ENCODE results near the gene RPL36. TPM values are rescaled to one million over a fixed set of nuclear protein-coding genes. Genes with fewer than 3 reads are reported as not detected.
A peak's percentile ranks its signal among the peaks of the same experiment; 100 is the strongest.

The RPL36 gene
- total and polyA plus RNA-seq, 2 experiments from 2014 or later, result 895 to 3,204 TPM

DNA sequence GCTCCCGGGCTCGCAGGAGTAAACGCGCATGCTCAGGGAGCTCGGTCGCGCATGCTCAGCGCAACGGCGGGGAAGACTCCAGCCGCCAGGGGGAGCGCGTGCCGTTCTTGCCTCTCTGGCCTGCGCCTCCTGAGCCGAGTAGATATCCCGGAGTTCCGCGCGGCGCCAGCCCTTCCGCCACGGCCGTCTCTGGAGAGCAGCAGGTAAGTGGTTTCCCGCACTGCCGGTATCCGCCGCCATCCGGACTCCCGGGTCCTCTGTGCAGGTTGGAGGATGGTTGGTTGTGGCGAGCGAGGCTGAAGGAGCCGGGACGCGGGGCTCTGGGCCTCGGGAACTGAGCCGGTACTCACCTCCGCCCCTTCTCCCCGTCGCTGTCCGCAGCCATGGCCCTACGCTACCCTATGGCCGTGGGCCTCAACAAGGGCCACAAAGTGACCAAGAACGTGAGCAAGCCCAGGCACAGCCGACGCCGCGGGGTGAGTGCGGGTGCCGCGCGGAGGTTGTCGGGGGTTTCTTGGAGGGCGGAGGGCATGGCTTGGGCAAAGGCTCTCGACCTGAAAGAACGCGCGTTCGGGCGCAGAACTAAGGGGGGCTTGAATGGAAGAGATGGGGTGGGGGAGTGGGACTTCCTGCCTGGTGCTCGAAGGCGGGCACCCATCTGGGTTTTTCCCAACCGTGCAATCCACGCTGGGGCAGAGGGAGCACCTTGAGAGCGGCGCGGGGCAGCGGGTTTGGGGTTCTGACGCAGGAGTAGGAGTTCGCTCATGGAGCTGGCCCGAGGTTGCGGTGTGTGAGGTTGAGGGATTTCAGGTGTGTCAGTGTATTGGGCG lies at the start of gene RPL36 (continued):
- no peak for TF ChIP-seq EZH2 (IDR thresholded peaks at IDR 0.05; ENCODE audit: low read depth, unreplicated experiment)

DNA sequence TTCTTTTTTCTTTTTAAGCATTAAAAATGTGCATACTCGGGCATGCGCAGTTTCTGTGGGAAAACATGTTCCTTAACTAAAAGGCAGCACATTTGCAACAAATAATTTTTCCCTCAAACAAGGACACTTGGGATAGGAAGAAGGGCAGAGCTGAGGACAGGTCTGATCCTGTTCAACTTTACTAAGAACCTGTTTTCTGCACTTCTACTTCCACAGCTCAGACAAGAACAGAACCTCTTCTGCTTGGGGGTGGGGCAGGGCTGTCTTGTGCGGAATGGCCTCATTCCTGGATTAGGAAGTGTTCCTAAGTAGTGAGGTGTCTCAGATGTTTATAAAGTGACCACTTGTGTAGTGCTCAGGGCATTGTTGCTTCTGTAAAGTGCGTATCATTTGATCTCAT lies 48.9 kb upstream of the RPL36 start:
- peak overlapping the region; percentile 78; the same call in 1 of the 2 replicates for H3K27ac ChIP-seq (ENCODE audit: low read depth)
- Mint-ChIP-seq H3K27me3 (ENCODE audit: insufficient read depth, low read depth, poor library complexity) (peaks cover 1% of the 10 kb centered on the region), H3K9me3 (no peaks in the 10 kb centered on the region), H3K36me3 (ENCODE audit: low read depth) (peaks cover 52% of the 10 kb centered on the region), H3K4me3 (no peak overlapping the region), H3K4me1 (no peaks in the 10 kb centered on the region; the same call in 2 of the 3 replicates), H3K27ac (no peak overlapping the region)
- H3K36me3 ChIP-seq (ENCODE audit: insufficient read depth), result peaks cover 39% of the 10 kb centered on the region
- peaks cover 81% of the 10 kb centered on the region for H4K20me1 ChIP-seq (replicated peaks; ENCODE audit: insufficient read depth)
- no peaks in the 10 kb centered on the region for H3K27me3 ChIP-seq (ENCODE audit: insufficient read depth)
- TF ChIP-seq POLR2AphosphoS5 (IDR thresholded peaks at IDR 0.05; ENCODE audit: low read depth) (no peak), CREB1 (CRISPR knock-in tag; IDR thresholded peaks at IDR 0.05; ENCODE audit: low read depth) (no peak), ZNF331 (CRISPR knock-in tag; IDR thresholded peaks at IDR 0.05; ENCODE audit: low read depth) (no peak), EZH2phosphoT487 (IDR thresholded peaks at IDR 0.05; ENCODE audit: unreplicated experiment) (no peak)
- TF ChIP-seq, protein P1, sequence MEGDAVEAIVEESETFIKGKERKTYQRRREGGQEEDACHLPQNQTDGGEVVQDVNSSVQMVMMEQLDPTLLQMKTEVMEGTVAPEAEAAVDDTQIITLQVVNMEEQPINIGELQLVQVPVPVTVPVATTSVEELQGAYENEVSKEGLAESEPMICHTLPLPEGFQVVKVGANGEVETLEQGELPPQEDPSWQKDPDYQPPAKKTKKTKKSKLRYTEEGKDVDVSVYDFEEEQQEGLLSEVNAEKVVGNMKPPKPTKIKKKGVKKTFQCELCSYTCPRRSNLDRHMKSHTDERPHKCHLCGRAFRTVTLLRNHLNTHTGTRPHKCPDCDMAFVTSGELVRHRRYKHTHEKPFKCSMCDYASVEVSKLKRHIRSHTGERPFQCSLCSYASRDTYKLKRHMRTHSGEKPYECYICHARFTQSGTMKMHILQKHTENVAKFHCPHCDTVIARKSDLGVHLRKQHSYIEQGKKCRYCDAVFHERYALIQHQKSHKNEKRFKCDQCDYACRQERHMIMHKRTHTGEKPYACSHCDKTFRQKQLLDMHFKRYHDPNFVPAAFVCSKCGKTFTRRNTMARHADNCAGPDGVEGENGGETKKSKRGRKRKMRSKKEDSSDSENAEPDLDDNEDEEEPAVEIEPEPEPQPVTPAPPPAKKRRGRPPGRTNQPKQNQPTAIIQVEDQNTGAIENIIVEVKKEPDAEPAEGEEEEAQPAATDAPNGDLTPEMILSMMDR (conservative IDR thresholded peaks at IDR 0.05; ENCODE audit: low read depth in 2 of 2), result no peak
- TF ChIP-seq, protein P2, sequence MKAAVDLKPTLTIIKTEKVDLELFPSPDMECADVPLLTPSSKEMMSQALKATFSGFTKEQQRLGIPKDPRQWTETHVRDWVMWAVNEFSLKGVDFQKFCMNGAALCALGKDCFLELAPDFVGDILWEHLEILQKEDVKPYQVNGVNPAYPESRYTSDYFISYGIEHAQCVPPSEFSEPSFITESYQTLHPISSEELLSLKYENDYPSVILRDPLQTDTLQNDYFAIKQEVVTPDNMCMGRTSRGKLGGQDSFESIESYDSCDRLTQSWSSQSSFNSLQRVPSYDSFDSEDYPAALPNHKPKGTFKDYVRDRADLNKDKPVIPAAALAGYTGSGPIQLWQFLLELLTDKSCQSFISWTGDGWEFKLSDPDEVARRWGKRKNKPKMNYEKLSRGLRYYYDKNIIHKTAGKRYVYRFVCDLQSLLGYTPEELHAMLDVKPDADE (IDR thresholded peaks at IDR 0.05), result no peak
- TF ChIP-seq, protein P3, sequence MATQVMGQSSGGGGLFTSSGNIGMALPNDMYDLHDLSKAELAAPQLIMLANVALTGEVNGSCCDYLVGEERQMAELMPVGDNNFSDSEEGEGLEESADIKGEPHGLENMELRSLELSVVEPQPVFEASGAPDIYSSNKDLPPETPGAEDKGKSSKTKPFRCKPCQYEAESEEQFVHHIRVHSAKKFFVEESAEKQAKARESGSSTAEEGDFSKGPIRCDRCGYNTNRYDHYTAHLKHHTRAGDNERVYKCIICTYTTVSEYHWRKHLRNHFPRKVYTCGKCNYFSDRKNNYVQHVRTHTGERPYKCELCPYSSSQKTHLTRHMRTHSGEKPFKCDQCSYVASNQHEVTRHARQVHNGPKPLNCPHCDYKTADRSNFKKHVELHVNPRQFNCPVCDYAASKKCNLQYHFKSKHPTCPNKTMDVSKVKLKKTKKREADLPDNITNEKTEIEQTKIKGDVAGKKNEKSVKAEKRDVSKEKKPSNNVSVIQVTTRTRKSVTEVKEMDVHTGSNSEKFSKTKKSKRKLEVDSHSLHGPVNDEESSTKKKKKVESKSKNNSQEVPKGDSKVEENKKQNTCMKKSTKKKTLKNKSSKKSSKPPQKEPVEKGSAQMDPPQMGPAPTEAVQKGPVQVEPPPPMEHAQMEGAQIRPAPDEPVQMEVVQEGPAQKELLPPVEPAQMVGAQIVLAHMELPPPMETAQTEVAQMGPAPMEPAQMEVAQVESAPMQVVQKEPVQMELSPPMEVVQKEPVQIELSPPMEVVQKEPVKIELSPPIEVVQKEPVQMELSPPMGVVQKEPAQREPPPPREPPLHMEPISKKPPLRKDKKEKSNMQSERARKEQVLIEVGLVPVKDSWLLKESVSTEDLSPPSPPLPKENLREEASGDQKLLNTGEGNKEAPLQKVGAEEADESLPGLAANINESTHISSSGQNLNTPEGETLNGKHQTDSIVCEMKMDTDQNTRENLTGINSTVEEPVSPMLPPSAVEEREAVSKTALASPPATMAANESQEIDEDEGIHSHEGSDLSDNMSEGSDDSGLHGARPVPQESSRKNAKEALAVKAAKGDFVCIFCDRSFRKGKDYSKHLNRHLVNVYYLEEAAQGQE (IDR thresholded peaks at IDR 0.05; ENCODE audit: unreplicated experiment), result no peak
- H3K9me2 ChIP-seq (ENCODE audit: insufficient read depth), result no peaks in the 10 kb centered on the region
- no peaks in the 10 kb centered on the region for H3K4me1 ChIP-seq (ENCODE audit: insufficient read depth)
- no peak overlapping the region for H3K4me3 ChIP-seq
- H3F3A ChIP-seq (replicated peaks; ENCODE audit: low read depth), result peaks cover 6% of the 10 kb centered on the region; the same call in 1 of the 2 replicates
- ATAC-seq (no peak), DNase-seq (ENCODE audit: low spot score) (no peak)
- H3K4me2 ChIP-seq, result no peak overlapping the region
- no peak overlapping the region for H2AFZ ChIP-seq
- peaks cover 99% of the 10 kb centered on the region for H3K79me2 ChIP-seq (replicated peaks; ENCODE audit: insufficient read depth)
